A673 (cell line): ENCODE measurements around the gene CEP112. TPM values are rescaled to one million over a fixed set of nuclear protein-coding genes. Genes with fewer than 3 reads are reported as not detected.

Experiments
- BruUV-seq: library from RNA; stranded (reverse); fragments of 400-500 nt; replicated peaks from 2 replicates; lab custom pipeline; 2021; lab: Mats Ljungman, UMichigan
- CTCF ChIA-PET: fragments of 300-600 bp; sonication (Branson Sonifier 250); formaldehyde crosslinking; loops from one replicate; lab custom pipeline; 2022; ENCODE audit warnings: antibody characterized with exemption; lab: Charles Lee
- POLR2A ChIA-PET: fragments of 300-600 bp; sonication (Branson Sonifier 250); formaldehyde crosslinking; loops from one replicate; lab custom pipeline; 2022; ENCODE audit warnings: antibody characterized with exemption; ENCODE audit not compliant: low non-redundant PET; lab: Charles Lee
- DNase-seq: peaks from one replicate; pipeline ENCODE4 v3.0.0-alpha.2; 2015; ENCODE audit warnings: low spot score
- H3K27ac ChIP-seq: fragments of 200-600 bp; sonication (generic); 2 replicates; pipeline ENCODE4 v1.5.1; 2016; ENCODE audit warnings: mixed run types, low read depth, mild to moderate bottlenecking, mixed read lengths, antibody characterized with exemption, low read length; ENCODE audit not compliant: poor library complexity, severe bottlenecking
- H3K27me3 ChIP-seq: fragments of 200-600 bp; sonication (generic); replicated peaks from 2 replicates; pipeline ENCODE4 v1.6.1; 2017; ENCODE audit warnings: mixed run types, low read depth, mild to moderate bottlenecking, mixed read lengths, antibody characterized with exemption, low read length; ENCODE audit not compliant: insufficient read depth, poor library complexity
- H3K36me3 ChIP-seq: fragments of 200-600 bp; sonication (generic); 2 replicates; pipeline ENCODE4 v1.6.1; 2016; ENCODE audit warnings: mixed run types, mild to moderate bottlenecking, mixed read lengths, antibody characterized with exemption, low read length; ENCODE audit not compliant: insufficient read depth, poor library complexity, severe bottlenecking
- H3K4me1 ChIP-seq: fragments of 200-600 bp; sonication (generic); 2 replicates; pipeline ENCODE4 v1.6.1; 2017; ENCODE audit warnings: mixed run types, mild to moderate bottlenecking, mixed read lengths, antibody characterized with exemption, low read length; ENCODE audit not compliant: insufficient read depth, poor library complexity, severe bottlenecking
- H3K4me3 ChIP-seq: fragments of 200-600 bp; sonication (generic); 2 replicates; pipeline ENCODE4 v1.5.1; 2016; ENCODE audit warnings: low read depth, mixed run types, mild to moderate bottlenecking, mixed read lengths, low read length; ENCODE audit not compliant: poor library complexity, severe bottlenecking
- H3K9me3 ChIP-seq: fragments of 200-600 bp; sonication (generic); 2 replicates; pipeline ENCODE4 v1.6.1; 2016; ENCODE audit warnings: mixed run types, low read depth, mild to moderate bottlenecking, mixed read lengths, antibody characterized with exemption, low read length; ENCODE audit not compliant: poor library complexity, severe bottlenecking
- EZH2 ChIP-seq: fragments of 200-600 bp; sonication (generic); IDR thresholded peaks from 2 replicates; pipeline ENCODE4 v1.6.1; 2017; ENCODE audit warnings: borderline replicate concordance, low read depth, mild to moderate bottlenecking, mixed read lengths, antibody characterized with exemption, low read length; ENCODE audit not compliant: poor library complexity, severe bottlenecking
- intact Hi-C: fragments of 100-400 bp; cut with micrococcal nuclease; formaldehyde crosslinking; loops from one replicate; pipeline ENCODE4 v1.10.0; 2022; ENCODE audit not compliant: unreplicated experiment
- total RNA-seq: library from RNA; stranded (reverse); gene quantifications from 2 replicates; pipeline ENCODE4 v1.2.3, GENCODE V29; 2021
- TF ChIP-seq, protein P1 (sequence below): fragments of 300-800, 200-600 bp; sonication (generic); conservative IDR thresholded peaks from 2 replicates; pipeline ENCODE4 v1.5.1; 2017; ENCODE audit warnings: low read depth, mild to moderate bottlenecking, antibody characterized with exemption, low read length, moderate library complexity, mixed read lengths

The CEP112 gene
- total RNA-seq, 1 experiment from 2014 or later, result 27.2 TPM

DNA sequence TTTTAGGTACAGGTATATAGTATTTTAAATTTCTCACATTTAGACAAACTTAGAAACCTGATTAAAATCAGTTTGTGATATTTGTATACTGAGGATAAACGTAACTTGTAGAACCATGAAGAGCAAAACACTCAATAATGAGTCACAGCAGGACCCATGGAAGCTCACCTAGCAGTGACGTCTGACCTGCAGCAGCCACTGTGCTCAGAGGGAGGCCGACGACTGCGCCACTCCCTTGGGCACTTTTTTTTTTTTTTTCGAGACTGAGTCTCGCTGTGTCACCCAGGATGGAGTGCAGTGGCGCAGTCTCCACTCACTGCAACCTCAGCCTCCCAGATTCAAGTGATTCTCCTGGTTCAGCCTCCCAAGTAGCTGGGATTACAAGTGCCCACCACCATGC is 524.3 kb downstream of the CEP112 start:
- ChIA-PET POLR2A (no interaction called here), CTCF (no interaction called here)
- Histone ChIP-seq H3K9me3 (no peaks in the 10 kb centered on the region), H3K36me3 (no peaks in the 10 kb centered on the region), H3K27me3 (no peaks in the 10 kb centered on the region), H3K27ac (no peak overlapping the region), H3K4me3 (no peak overlapping the region), H3K4me1 (no peaks in the 10 kb centered on the region)
- TF ChIP-seq, protein P1, sequence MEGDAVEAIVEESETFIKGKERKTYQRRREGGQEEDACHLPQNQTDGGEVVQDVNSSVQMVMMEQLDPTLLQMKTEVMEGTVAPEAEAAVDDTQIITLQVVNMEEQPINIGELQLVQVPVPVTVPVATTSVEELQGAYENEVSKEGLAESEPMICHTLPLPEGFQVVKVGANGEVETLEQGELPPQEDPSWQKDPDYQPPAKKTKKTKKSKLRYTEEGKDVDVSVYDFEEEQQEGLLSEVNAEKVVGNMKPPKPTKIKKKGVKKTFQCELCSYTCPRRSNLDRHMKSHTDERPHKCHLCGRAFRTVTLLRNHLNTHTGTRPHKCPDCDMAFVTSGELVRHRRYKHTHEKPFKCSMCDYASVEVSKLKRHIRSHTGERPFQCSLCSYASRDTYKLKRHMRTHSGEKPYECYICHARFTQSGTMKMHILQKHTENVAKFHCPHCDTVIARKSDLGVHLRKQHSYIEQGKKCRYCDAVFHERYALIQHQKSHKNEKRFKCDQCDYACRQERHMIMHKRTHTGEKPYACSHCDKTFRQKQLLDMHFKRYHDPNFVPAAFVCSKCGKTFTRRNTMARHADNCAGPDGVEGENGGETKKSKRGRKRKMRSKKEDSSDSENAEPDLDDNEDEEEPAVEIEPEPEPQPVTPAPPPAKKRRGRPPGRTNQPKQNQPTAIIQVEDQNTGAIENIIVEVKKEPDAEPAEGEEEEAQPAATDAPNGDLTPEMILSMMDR, result no peak
- no peak for TF ChIP-seq EZH2
- intact Hi-C loops, result no loop called here
- no TSS peak for BruUV-seq
- no peak for DNase-seq

DNA sequence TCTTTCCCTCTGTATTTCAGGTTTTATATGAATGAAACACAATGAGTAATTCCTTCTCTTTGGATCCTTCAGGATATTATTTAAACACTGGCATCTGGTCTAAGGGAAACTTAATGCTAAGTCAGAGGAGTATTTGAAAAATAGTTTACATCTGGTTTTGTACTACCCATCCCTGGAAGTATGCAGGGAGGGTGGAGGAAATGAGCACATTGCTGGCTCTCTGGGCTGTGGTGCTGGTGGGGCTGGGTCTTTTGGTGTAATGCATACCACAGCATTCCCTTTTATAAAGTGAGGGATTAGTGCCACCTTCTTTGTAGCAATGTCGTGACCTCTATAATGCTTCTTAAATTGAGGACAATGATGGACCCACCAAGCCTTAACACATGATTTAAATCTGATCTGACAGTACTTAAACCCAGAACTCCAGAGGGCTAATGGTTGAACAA is 525.0 kb downstream of the CEP112 start:
- CTCF ChIA-PET, result no interaction called here
- Histone ChIP-seq H3K27ac (no peak overlapping the region), H3K4me1 (no peaks in the 10 kb centered on the region), H3K9me3 (no peaks in the 10 kb centered on the region), H3K4me3 (no peak overlapping the region), H3K36me3 (no peaks in the 10 kb centered on the region), H3K27me3 (no peaks in the 10 kb centered on the region)
- POLR2A ChIA-PET, result no interaction called here
- intact Hi-C loops, result no loop called here
- no peak for DNase-seq
- no TSS peak for BruUV-seq
- TF ChIP-seq EZH2, result no peak
- TF ChIP-seq, protein P1, result no peak

DNA sequence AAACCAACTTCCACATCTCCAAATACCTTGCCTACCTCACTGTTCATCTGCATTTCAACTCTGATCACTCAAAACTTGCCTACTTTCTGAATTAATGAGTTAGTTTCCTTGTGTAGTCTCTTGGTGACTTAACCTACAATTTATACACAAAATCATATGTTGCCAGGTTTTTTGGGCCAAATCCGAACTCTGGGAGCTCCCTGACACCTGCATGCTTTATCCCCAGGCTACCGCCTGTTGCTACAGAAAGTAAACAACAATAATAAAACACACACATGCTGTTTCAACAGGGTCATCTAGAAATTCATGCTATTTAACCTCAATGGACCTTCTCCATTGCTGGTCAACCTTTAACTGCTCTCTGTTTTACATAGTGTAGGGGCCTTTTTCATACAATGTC is 526.0 kb downstream of the CEP112 start:
- H3K27me3 ChIP-seq, result no peaks in the 10 kb centered on the region
- POLR2A ChIA-PET, result no interaction called here
- intact Hi-C loops, result no loop called here
- CTCF ChIA-PET, result no interaction called here
- H3K9me3 ChIP-seq, result no peaks in the 10 kb centered on the region
- no peak overlapping the region for H3K27ac ChIP-seq
- no peak overlapping the region for H3K4me3 ChIP-seq
- no peak for DNase-seq
- no peaks in the 10 kb centered on the region for H3K36me3 ChIP-seq
- no TSS peak for BruUV-seq
- TF ChIP-seq EZH2, result no peak
- TF ChIP-seq, protein P1, result no peak
- no peaks in the 10 kb centered on the region for H3K4me1 ChIP-seq
